PC-3 (cell line): ENCODE results near the gene STUM. TPM values are rescaled to one million over a fixed set of nuclear protein-coding genes. Genes with fewer than 3 reads are reported as not detected.

Experiments used
- ATAC-seq: fragments of 200-7000 bp; cut with Tn5 transposase; 2 replicates; pipeline ENCODE4 v1.9.1; 2020; ENCODE audit warnings: mild to moderate bottlenecking, moderate library complexity
- BruUV-seq: library from RNA; stranded (reverse); fragments of 400-500 nt; replicated peaks from 2 replicates; lab custom pipeline; 2021; lab: Mats Ljungman, UMichigan
- CTCF ChIA-PET: fragments of 300-600 bp; sonication (Branson Sonifier 250); formaldehyde crosslinking; loops from one replicate; lab custom pipeline; 2022; ENCODE audit warnings: antibody characterized with exemption; lab: Charles Lee
- POLR2A ChIA-PET: fragments of 300-600 bp; sonication (Branson Sonifier 250); formaldehyde crosslinking; loops from one replicate; lab custom pipeline; 2022; ENCODE audit warnings: antibody characterized with exemption; ENCODE audit not compliant: unreplicated experiment; lab: Charles Lee
- DNase-seq: peaks from one replicate; pipeline ENCODE4 v3.0.0-alpha.2; 2015
- H2AFZ ChIP-seq: fragments of 300-600 bp; sonication (generic); 2 replicates; pipeline ENCODE4 v1.6.0; 2016; ENCODE audit warnings: antibody characterized with exemption, low read length
- H3F3A ChIP-seq: fragments of 300-600 bp; sonication (generic); one replicate; pipeline ENCODE4 v1.6.0; 2017; ENCODE audit warnings: antibody characterized with exemption, low read length, control low read depth, mild to moderate bottlenecking; ENCODE audit not compliant: unreplicated experiment
- H3K27ac ChIP-seq: fragments of 300-600 bp; sonication (generic); 2 replicates; pipeline ENCODE4 v1.5.1; 2016; ENCODE audit warnings: mild to moderate bottlenecking, low read length
- H3K27me3 ChIP-seq: fragments of 300-600 bp; sonication (generic); 2 replicates; pipeline ENCODE4 v1.6.1; 2016; ENCODE audit warnings: low read length, mixed read lengths
- H3K36me3 ChIP-seq: fragments of 300-600 bp; sonication (generic); 2 replicates; pipeline ENCODE4 v1.6.1; 2016; ENCODE audit warnings: low read depth, mixed run types, low read length, mixed read lengths
- H3K4me1 ChIP-seq: fragments of 300-600 bp; sonication (generic); 2 replicates; pipeline ENCODE4 v1.5.1; 2016; ENCODE audit warnings: low read length; ENCODE audit not compliant: insufficient read depth
- H3K4me2 ChIP-seq: fragments of 300-600 bp; sonication (generic); 2 replicates; pipeline ENCODE4 v1.6.0; 2016; ENCODE audit warnings: low read length
- H3K4me3 ChIP-seq: fragments of 300-600 bp; sonication (generic); 2 replicates; pipeline ENCODE4 v1.5.1; 2016; ENCODE audit warnings: mild to moderate bottlenecking, low read length, mixed read lengths
- H3K79me2 ChIP-seq: fragments of 300-600 bp; sonication (generic); 2 replicates; pipeline ENCODE4 v1.6.1; 2017; ENCODE audit warnings: low read length, mixed read lengths
- H3K9ac ChIP-seq: fragments of 300-600 bp; sonication (generic); 2 replicates; pipeline ENCODE4 v1.6.0; 2016; ENCODE audit warnings: mild to moderate bottlenecking, low read length
- H3K9me2 ChIP-seq: fragments of 300-600 bp; sonication (generic); replicated peaks from 2 replicates; pipeline ENCODE4 v1.6.1; 2016; ENCODE audit warnings: mixed run types, low read length, mixed read lengths
- H3K9me3 ChIP-seq: fragments of 300-600 bp; sonication (generic); 2 replicates; pipeline ENCODE4 v1.6.1; 2016; ENCODE audit warnings: low read length, mixed read lengths
- H4K20me1 ChIP-seq: fragments of 300-600 bp; sonication (generic); 2 replicates; pipeline ENCODE4 v1.6.1; 2016; ENCODE audit warnings: low read length, mixed read lengths
- EZH2 ChIP-seq: fragments of 300-600 bp; sonication (generic); IDR thresholded peaks from one replicate; pipeline ENCODE4 v1.6.1; 2017; ENCODE audit warnings: antibody characterized with exemption, mild to moderate bottlenecking, low read length; ENCODE audit not compliant: unreplicated experiment
- EZH2phosphoT487 ChIP-seq: fragments of 300-600 bp; sonication (generic); IDR thresholded peaks from 2 replicates; pipeline ENCODE4 v1.6.1; 2018; ENCODE audit warnings: mild to moderate bottlenecking, antibody characterized with exemption, low read length, borderline replicate concordance
- intact Hi-C: fragments of 100-400 bp; cut with micrococcal nuclease; formaldehyde crosslinking; loops from 2 replicates; pipeline ENCODE4 v1.9.0; 2023
- total RNA-seq: library from RNA; depleted of rRNA; stranded (reverse); fragments of >200 nt; gene quantifications from 2 replicates; pipeline ENCODE4 v1.2.3, GENCODE V29; 2014
- TF ChIP-seq, protein P1 (sequence below): fragments of 300-600 bp; sonication (generic); conservative IDR thresholded peaks from 2 replicates; pipeline ENCODE4 v1.5.1; 2017; ENCODE audit warnings: antibody characterized with exemption, low read depth, mild to moderate bottlenecking, low read length

Gene STUM
- total RNA-seq, 1 experiment from 2014 or later: 0.58 TPM

DNA sequence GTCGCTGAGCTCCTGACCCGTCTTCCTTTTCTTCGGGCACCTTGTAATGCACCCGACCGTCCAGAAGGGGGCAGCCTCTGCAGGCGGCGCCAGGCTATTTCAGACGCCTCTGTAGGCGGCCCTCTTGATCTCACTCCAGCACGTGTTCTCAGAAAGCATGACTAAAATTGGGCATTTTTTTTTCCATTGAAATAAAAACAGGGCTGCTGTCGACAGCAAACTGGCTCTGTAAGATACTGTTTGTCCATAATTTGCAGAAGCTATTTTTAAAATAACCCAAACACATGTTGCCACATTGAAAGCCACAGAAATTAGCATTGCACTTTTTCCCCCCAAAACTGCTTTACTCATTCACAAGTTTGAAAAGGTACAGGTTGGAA, 78.0 kb downstream of the STUM start:
- peak overlapping the region; percentile 43 for H2AFZ ChIP-seq
- intact Hi-C loops: loop anchor here (2.0 kb wide), 1 partner anchor 202 kb away; no protein-coding TSS in a partner anchor
- CTCF ChIA-PET: interaction anchor here (0.5 to 1.0 kb wide), 16 partner anchors 14 to 324 kb away, joined by 3 to 21 read pairs (median 4); no protein-coding TSS in a partner anchor

DNA sequence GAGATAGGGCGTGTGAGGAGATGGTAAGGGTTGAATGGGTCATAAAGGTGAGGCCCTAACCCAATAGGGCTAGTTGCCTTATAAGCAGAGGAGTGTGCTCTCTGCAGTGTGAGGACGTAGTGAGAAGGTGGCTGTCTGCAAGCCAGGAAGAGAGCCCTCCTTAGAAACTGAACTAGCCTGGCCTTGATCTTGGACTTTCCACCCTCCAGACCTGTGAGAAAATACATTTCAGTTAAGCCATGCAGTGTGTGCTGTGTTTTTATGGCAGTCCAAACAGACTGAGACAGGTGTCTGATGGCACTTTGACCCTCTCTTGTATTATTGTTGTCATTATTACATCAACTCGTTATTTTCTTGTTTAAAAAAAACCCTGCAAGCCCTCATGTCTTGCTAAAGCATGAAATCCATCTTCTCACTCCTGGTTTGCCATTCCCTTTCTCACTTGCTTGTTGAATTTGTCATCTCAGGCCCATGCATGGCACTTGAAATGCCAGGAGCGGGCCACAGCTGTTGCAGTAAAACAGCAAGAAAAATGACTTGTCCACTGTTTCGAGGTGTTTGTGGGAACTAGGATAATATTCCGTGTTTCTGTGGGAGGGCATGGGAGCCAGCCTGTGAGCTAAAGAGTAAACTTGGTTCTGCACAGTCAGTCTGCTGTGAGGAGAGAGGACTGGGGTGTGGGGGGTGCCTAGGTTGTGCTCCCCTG, 78.6 kb downstream of the STUM start:
- intact Hi-C loops: loop anchor here (2.0 kb wide), 1 partner anchor 202 kb away; no protein-coding TSS in a partner anchor
- no peak overlapping the region for H3K27ac ChIP-seq
- H3K9me2 ChIP-seq: no peaks in the 10 kb centered on the region
- peaks cover 13% of the 10 kb centered on the region for H3K4me1 ChIP-seq
- no peaks in the 10 kb centered on the region for H3K79me2 ChIP-seq
- no TSS peak for BruUV-seq
- H3K27me3 ChIP-seq: no peaks in the 10 kb centered on the region
- no peaks in the 10 kb centered on the region for H3K36me3 ChIP-seq
- DNase-seq (no peak), ATAC-seq (no peak)
- H3K4me2 ChIP-seq: no peak overlapping the region
- no peaks in the 10 kb centered on the region for H3F3A ChIP-seq
- no peak overlapping the region for H3K4me3 ChIP-seq
- ChIA-PET POLR2A (no interaction called here), CTCF (interaction anchor here (1.0 kb wide), 2 partner anchors 60 to 201 kb away, joined by 4 to 5 read pairs; no protein-coding TSS in a partner anchor)
- peak overlapping the region; percentile 43 for H2AFZ ChIP-seq
- H3K9ac ChIP-seq: no peak overlapping the region
- no peaks in the 10 kb centered on the region for H4K20me1 ChIP-seq
- TF ChIP-seq, protein P1, sequence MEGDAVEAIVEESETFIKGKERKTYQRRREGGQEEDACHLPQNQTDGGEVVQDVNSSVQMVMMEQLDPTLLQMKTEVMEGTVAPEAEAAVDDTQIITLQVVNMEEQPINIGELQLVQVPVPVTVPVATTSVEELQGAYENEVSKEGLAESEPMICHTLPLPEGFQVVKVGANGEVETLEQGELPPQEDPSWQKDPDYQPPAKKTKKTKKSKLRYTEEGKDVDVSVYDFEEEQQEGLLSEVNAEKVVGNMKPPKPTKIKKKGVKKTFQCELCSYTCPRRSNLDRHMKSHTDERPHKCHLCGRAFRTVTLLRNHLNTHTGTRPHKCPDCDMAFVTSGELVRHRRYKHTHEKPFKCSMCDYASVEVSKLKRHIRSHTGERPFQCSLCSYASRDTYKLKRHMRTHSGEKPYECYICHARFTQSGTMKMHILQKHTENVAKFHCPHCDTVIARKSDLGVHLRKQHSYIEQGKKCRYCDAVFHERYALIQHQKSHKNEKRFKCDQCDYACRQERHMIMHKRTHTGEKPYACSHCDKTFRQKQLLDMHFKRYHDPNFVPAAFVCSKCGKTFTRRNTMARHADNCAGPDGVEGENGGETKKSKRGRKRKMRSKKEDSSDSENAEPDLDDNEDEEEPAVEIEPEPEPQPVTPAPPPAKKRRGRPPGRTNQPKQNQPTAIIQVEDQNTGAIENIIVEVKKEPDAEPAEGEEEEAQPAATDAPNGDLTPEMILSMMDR: no peak
- TF ChIP-seq EZH2phosphoT487 (no peak), EZH2 (no peak)
- peaks cover 3% of the 10 kb centered on the region for H3K9me3 ChIP-seq

More for the DNA sequence above, 78.0 kb downstream of the STUM start:
- H3K79me2 ChIP-seq: no peaks in the 10 kb centered on the region
- no peaks in the 10 kb centered on the region for H3F3A ChIP-seq
- TF ChIP-seq, protein P1: peak; percentile 100
- TF ChIP-seq EZH2phosphoT487: no peak
- no TSS peak for BruUV-seq
- H3K9me3 ChIP-seq: peaks cover 10% of the 10 kb centered on the region
- no peaks in the 10 kb centered on the region for H3K27me3 ChIP-seq
- POLR2A ChIA-PET: interaction anchor here (0.6 kb wide), 1 partner anchor 319 kb away, joined by 3 read pairs; no protein-coding TSS in a partner anchor
- H4K20me1 ChIP-seq: no peaks in the 10 kb centered on the region
- H3K9me2 ChIP-seq: no peaks in the 10 kb centered on the region
- no peaks in the 10 kb centered on the region for H3K36me3 ChIP-seq
- DNase-seq (peak; percentile 88), ATAC-seq (peak; percentile 79)
- H3K4me2 ChIP-seq: peak overlapping the region; percentile 14; the same call in 1 of the 2 replicates
- H3K27ac ChIP-seq: no peak overlapping the region
- peaks cover 13% of the 10 kb centered on the region for H3K4me1 ChIP-seq
- no peak overlapping the region for H3K9ac ChIP-seq
- H3K4me3 ChIP-seq: no peak overlapping the region
